Neuronal stem cell (in vitro differentiated cells): ENCODE data around the gene PIGL.

Experiments used
- DNase-seq: peaks from one replicate; pipeline ENCODE4 v3.0.0-alpha.2; 2013; ENCODE audit warnings: low spot score
- H2AFZ ChIP-seq: one replicate; pipeline ENCODE4 v1.6.1; 2013; ENCODE audit warnings: mild to moderate bottlenecking, low read length, inconsistent platforms
- H2AK5ac ChIP-seq: 2 replicates; pipeline ENCODE4 v1.6.1; 2013; ENCODE audit warnings: low read depth, mild to moderate bottlenecking, inconsistent platforms, low read length, moderate library complexity, mixed read lengths
- H2BK120ac ChIP-seq: 2 replicates; pipeline ENCODE4 v1.6.1; 2013; ENCODE audit warnings: low read depth, mild to moderate bottlenecking, inconsistent platforms, low read length, moderate library complexity, mixed read lengths
- H2BK12ac ChIP-seq: one replicate; pipeline ENCODE4 v1.6.1; 2013; ENCODE audit warnings: low read length, inconsistent platforms
- H2BK15ac ChIP-seq: 2 replicates; pipeline ENCODE4 v1.6.1; 2013; ENCODE audit warnings: mild to moderate bottlenecking, low read length, inconsistent platforms, mixed read lengths
- H2BK5ac ChIP-seq: one replicate; pipeline ENCODE4 v1.6.1; 2013; ENCODE audit warnings: inconsistent platforms, mild to moderate bottlenecking, low read length, moderate library complexity
- H3K14ac ChIP-seq: one replicate; pipeline ENCODE4 v1.6.1; 2013; ENCODE audit warnings: low read length, inconsistent platforms
- H3K18ac ChIP-seq: 2 replicates; pipeline ENCODE4 v1.6.1; 2013; ENCODE audit warnings: low read length, inconsistent platforms
- H3K23ac ChIP-seq: 2 replicates; pipeline ENCODE4 v1.6.1; 2013; ENCODE audit warnings: low read depth, mild to moderate bottlenecking, mixed read lengths, low read length, inconsistent platforms; ENCODE audit not compliant: poor library complexity
- H3K27ac ChIP-seq: replicated peaks from 3 replicates; pipeline ENCODE4 v1.5.1; 2013; ENCODE audit warnings: low read length, inconsistent platforms
- H3K27me3 ChIP-seq, 3 experiments: 2 replicates each; pipeline ENCODE4 v1.6.1; 2013; ENCODE audit warnings: low read length in 3 of 3, mild to moderate bottlenecking in 2 of 3, inconsistent platforms in 1 of 3, low read depth in 1 of 3, mixed read lengths in 1 of 3, moderate library complexity in 1 of 3; ENCODE audit not compliant: control insufficient read depth in 3 of 3, insufficient read depth in 3 of 3
- H3K36me3 ChIP-seq, 2 donors: replicated peaks in 1 of 2; 2 replicates each; pipeline ENCODE4 v1.6.1; 2013; ENCODE audit warnings: low read length in 2 of 2; ENCODE audit not compliant: control insufficient read depth in 2 of 2, insufficient read depth in 2 of 2
- H3K4ac ChIP-seq: 2 replicates; pipeline ENCODE4 v1.6.1; 2013; ENCODE audit warnings: inconsistent platforms, mild to moderate bottlenecking, low read length, moderate library complexity
- H3K4me1 ChIP-seq, 2 donors: 1 replicate in 1 of 2; 2 replicates in 1 of 2; pipeline ENCODE4 v1.6.1; 2013; ENCODE audit warnings: low read length in 2 of 2, low read depth in 1 of 2; ENCODE audit not compliant: control insufficient read depth in 2 of 2, insufficient read depth in 1 of 2
- H3K4me2 ChIP-seq: one replicate; pipeline ENCODE4 v1.6.1; 2013; ENCODE audit warnings: mild to moderate bottlenecking, low read length, inconsistent platforms; ENCODE audit not compliant: insufficient read depth, poor library complexity, severe bottlenecking
- H3K4me3 ChIP-seq, 2 donors: 2 replicates each; pipeline ENCODE4 v1.5.1; 2013; ENCODE audit warnings: low read length in 2 of 2, mild to moderate bottlenecking in 2 of 2, inconsistent platforms in 1 of 2, moderate library complexity in 1 of 2
- H3K79me1 ChIP-seq: one replicate; pipeline ENCODE4 v1.6.1; 2013; ENCODE audit warnings: low read depth, mild to moderate bottlenecking, inconsistent platforms, low read length, moderate library complexity
- H3K9ac ChIP-seq: one replicate; pipeline ENCODE4 v1.6.1; 2013; ENCODE audit warnings: mild to moderate bottlenecking, low read depth, low read length, inconsistent platforms; ENCODE audit not compliant: poor library complexity
- H3K9me3 ChIP-seq, 2 donors: replicated peaks in 1 of 2; 2 replicates each; pipeline versions ENCODE3 to v1.6.1; 2013; ENCODE audit warnings: low read length in 2 of 2, mild to moderate bottlenecking in 2 of 2, inconsistent platforms in 1 of 2, low read depth in 1 of 2, mixed read lengths in 1 of 2, moderate library complexity in 1 of 2; ENCODE audit not compliant: control insufficient read depth in 2 of 2, insufficient read depth in 1 of 2
- H4K8ac ChIP-seq: one replicate; pipeline ENCODE4 v1.6.1; 2013; ENCODE audit warnings: low read depth, mild to moderate bottlenecking, inconsistent platforms, low read length, moderate library complexity
- H4K91ac ChIP-seq: one replicate; pipeline ENCODE4 v1.6.1; 2013; ENCODE audit warnings: low read length, low read depth, mild to moderate bottlenecking, inconsistent platforms; ENCODE audit not compliant: poor library complexity
- WGBS, 2 donors: extraction: QIAGEN DNeasy Blood & Tissue Kit; methylation state at CpG; one replicate each; pipeline ENCODE4 v1.1.7; 2013; ENCODE audit warnings: missing lambda C conversion rate in 2 of 2, mixed read lengths in 1 of 2; ENCODE audit not compliant: insufficient read length in 2 of 2, insufficient replicate concordance in 1 of 2; ENCODE audit errors: extremely low coverage in 2 of 2; 5-methylcytosine and 5-hydroxymethylcytosine counted together

The PIGL gene

GRCh38 chr17:16313139-16314090 lies 96.4 kb downstream of the PIGL start:
- no peak overlapping the region for H2AK5ac ChIP-seq
- no peak for DNase-seq
- no peak overlapping the region for H2BK5ac ChIP-seq
- H2AFZ ChIP-seq, result no peak overlapping the region
- no peak overlapping the region for H2BK120ac ChIP-seq
- no peak overlapping the region for H3K4me2 ChIP-seq
- H3K27me3 ChIP-seq, result no peaks in the 10 kb centered on the region
- no peak overlapping the region for H3K14ac ChIP-seq
- H3K4ac ChIP-seq, result no peak overlapping the region
- no peaks in the 10 kb centered on the region for H3K4me1 ChIP-seq
- peaks cover 0 to 9% of the 10 kb centered on the region in 2 donors for H3K9me3 ChIP-seq
- no peak overlapping the region for H3K18ac ChIP-seq
- WGBS, 2 donors, result no CpG with 5 or more reads among the region's 7 CpGs
- no peak overlapping the region for H2BK15ac ChIP-seq
- H3K4me3 ChIP-seq, result no peak overlapping the region
- H2BK12ac ChIP-seq, result no peak overlapping the region
- H3K79me1 ChIP-seq, result no peaks in the 10 kb centered on the region
- no peak overlapping the region for H3K23ac ChIP-seq
- H3K36me3 ChIP-seq, result peaks cover 1 to 30% of the 10 kb centered on the region in 2 donors
- no peak overlapping the region for H4K8ac ChIP-seq
- no peak overlapping the region for H4K91ac ChIP-seq
- H3K9ac ChIP-seq, result no peak overlapping the region
- H3K27ac ChIP-seq, result no peak overlapping the region

- peaks cover 0 to 9% of the 10 kb centered on the region in 2 donors for H3K9me3 ChIP-seq
- no peak overlapping the region for H3K23ac ChIP-seq
- H2BK5ac ChIP-seq, result no peak overlapping the region
- no peak overlapping the region for H2BK15ac ChIP-seq
- H3K36me3 ChIP-seq, result peaks cover 1 to 35% of the 10 kb centered on the region in 2 donors
- no peak overlapping the region for H2BK120ac ChIP-seq
- no peak overlapping the region for H2AFZ ChIP-seq
- no peak overlapping the region for H3K4ac ChIP-seq
- H3K4me2 ChIP-seq, result no peak overlapping the region
- no peak overlapping the region for H3K9ac ChIP-seq
- no peak overlapping the region for H2AK5ac ChIP-seq
- no peak overlapping the region for H3K4me3 ChIP-seq
- no peak overlapping the region for H2BK12ac ChIP-seq
- no peak overlapping the region for H3K27ac ChIP-seq
- no peaks in the 10 kb centered on the region for H3K79me1 ChIP-seq
- no peak overlapping the region for H3K18ac ChIP-seq
- H3K14ac ChIP-seq, result no peak overlapping the region
- no peak for DNase-seq
- H3K27me3 ChIP-seq, result no peaks in the 10 kb centered on the region
- no peaks in the 10 kb centered on the region for H3K4me1 ChIP-seq
- H4K8ac ChIP-seq, result no peak overlapping the region
- H4K91ac ChIP-seq, result no peak overlapping the region
Observed at GRCh38 chr17:16314189-16314588, 97.2 kb downstream of the PIGL start.

GRCh38 chr17:16314859-16315258 lies 97.8 kb downstream of the PIGL start:
- Histone ChIP-seq H3K79me1 (no peaks in the 10 kb centered on the region), H2BK15ac (no peak overlapping the region), H3K27me3 (no peaks in the 10 kb centered on the region), H3K27ac (no peak overlapping the region), H4K91ac (no peak overlapping the region), H3K4me2 (no peak overlapping the region), H3K9ac (no peak overlapping the region), H3K4me1 (no peaks in the 10 kb centered on the region), H3K36me3 (peaks cover 1 to 36% of the 10 kb centered on the region in 2 donors), H3K23ac (no peak overlapping the region), H4K8ac (no peak overlapping the region), H2BK5ac (no peak overlapping the region), H3K9me3 (peaks cover 0 to 9% of the 10 kb centered on the region in 2 donors), H3K18ac (no peak overlapping the region), H3K14ac (no peak overlapping the region), H3K4ac (no peak overlapping the region), H2AFZ (no peak overlapping the region), H3K4me3 (no peak overlapping the region), H2BK120ac (no peak overlapping the region), H2BK12ac (no peak overlapping the region), H2AK5ac (no peak overlapping the region)
- no peak for DNase-seq
- no CpG with 5 or more reads among the region's 3 CpGs for WGBS, 2 donors

GRCh38 chr17:16319969-16320368 lies 103.0 kb downstream of the PIGL start:
- H3K23ac ChIP-seq, result no peak overlapping the region
- H3K4me2 ChIP-seq, result no peak overlapping the region
- no peaks in the 10 kb centered on the region for H3K79me1 ChIP-seq
- no peak overlapping the region for H3K9ac ChIP-seq
- peaks cover 1 to 36% of the 10 kb centered on the region in 2 donors for H3K36me3 ChIP-seq
- no peaks in the 10 kb centered on the region for H3K4me1 ChIP-seq
- no peak overlapping the region for H2AFZ ChIP-seq
- no peak overlapping the region for H2BK15ac ChIP-seq
- H3K18ac ChIP-seq, result no peak overlapping the region
- no peak overlapping the region for H2BK5ac ChIP-seq
- no peak overlapping the region for H3K4me3 ChIP-seq
- no peak overlapping the region for H2BK12ac ChIP-seq
- H2AK5ac ChIP-seq, result no peak overlapping the region
- H3K14ac ChIP-seq, result no peak overlapping the region
- no peak overlapping the region for H2BK120ac ChIP-seq
- no peaks in the 10 kb centered on the region for H3K9me3 ChIP-seq
- DNase-seq, result no peak
- WGBS, 2 donors, result no CpG with 5 or more reads among the region's 3 CpGs
- no peaks in the 10 kb centered on the region for H3K27me3 ChIP-seq
- no peak overlapping the region for H4K8ac ChIP-seq
- H4K91ac ChIP-seq, result no peak overlapping the region
- no peak overlapping the region for H3K4ac ChIP-seq
- no peak overlapping the region for H3K27ac ChIP-seq
